ENCODE measurements around the gene CCBE1.

CCBE1 gene

GRCh38 chr18:59468821-59469220 is 228.4 kb downstream of the CCBE1 start:
- POLR2A ChIA-PET, result no interaction called here
- TF ChIP-seq, protein P1, sequence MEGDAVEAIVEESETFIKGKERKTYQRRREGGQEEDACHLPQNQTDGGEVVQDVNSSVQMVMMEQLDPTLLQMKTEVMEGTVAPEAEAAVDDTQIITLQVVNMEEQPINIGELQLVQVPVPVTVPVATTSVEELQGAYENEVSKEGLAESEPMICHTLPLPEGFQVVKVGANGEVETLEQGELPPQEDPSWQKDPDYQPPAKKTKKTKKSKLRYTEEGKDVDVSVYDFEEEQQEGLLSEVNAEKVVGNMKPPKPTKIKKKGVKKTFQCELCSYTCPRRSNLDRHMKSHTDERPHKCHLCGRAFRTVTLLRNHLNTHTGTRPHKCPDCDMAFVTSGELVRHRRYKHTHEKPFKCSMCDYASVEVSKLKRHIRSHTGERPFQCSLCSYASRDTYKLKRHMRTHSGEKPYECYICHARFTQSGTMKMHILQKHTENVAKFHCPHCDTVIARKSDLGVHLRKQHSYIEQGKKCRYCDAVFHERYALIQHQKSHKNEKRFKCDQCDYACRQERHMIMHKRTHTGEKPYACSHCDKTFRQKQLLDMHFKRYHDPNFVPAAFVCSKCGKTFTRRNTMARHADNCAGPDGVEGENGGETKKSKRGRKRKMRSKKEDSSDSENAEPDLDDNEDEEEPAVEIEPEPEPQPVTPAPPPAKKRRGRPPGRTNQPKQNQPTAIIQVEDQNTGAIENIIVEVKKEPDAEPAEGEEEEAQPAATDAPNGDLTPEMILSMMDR (IDR thresholded peaks at IDR 0.05; ENCODE audit: insufficient read depth, low read length, missing control alignments), result no peak

DNA sequence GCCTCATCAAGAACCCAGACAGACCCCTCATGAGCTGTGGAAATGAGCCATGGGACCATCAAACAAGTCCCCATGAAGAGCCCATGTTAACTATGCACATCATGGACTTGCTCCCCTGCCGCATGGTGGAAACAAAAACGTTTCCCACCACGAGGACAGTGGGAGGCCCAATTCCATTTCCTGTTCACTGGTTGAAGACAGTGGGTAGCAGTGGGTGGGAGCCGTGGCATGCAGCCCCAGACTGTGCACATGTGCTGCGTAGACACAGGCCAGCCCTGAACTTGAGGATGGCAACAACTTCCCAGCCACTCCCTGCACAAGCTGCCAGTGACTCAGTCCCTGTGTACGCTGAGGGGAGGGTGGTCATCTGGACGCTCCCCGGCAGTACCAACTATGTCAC is 229.7 kb downstream of the CCBE1 start:
- ChIA-PET POLR2A (no interaction called here), CTCF (interaction anchor here (2.5 kb wide), 1 partner anchor 8 kb away, joined by 13 read pairs; no protein-coding TSS in a partner anchor)
- TF ChIP-seq, protein P1 (IDR thresholded peaks at IDR 0.05; ENCODE audit: insufficient read depth, low read length, missing control alignments), result no peak
- DNase-seq (ENCODE audit: low read depth, low spot score), result no peak
- H3K4me3 ChIP-seq (ENCODE audit: low read depth, low read length), result no peak overlapping the region

More at GRCh38 chr18:59468821-59469220, 228.4 kb downstream of the CCBE1 start:
- CTCF ChIA-PET, result interaction anchor here (1.0 to 2.5 kb wide), 3 partner anchors 10 to 220 kb away, joined by 3 to 13 read pairs (median 4); no protein-coding TSS in a partner anchor
- H3K4me3 ChIP-seq (ENCODE audit: low read depth, low read length), result no peak overlapping the region
- DNase-seq (ENCODE audit: low read depth, low spot score), result no peak

GRCh38 chr18:59466980-59467379 is 230.2 kb downstream of the CCBE1 start:
- no peak for DNase-seq (ENCODE audit: low read depth, low spot score)
- TF ChIP-seq, protein P1 (IDR thresholded peaks at IDR 0.05; ENCODE audit: insufficient read depth, low read length, missing control alignments), result no peak
- POLR2A ChIA-PET, result no interaction called here
- H3K4me3 ChIP-seq (ENCODE audit: low read depth, low read length), result no peak overlapping the region
- CTCF ChIA-PET, result interaction anchor here (2.5 kb wide), 1 partner anchor 8 kb away, joined by 13 read pairs; no protein-coding TSS in a partner anchor

GRCh38 chr18:59464486-59464885 is 232.7 kb downstream of the CCBE1 start:
- TF ChIP-seq, protein P1 (IDR thresholded peaks at IDR 0.05; ENCODE audit: insufficient read depth, low read length, missing control alignments), result no peak
- ChIA-PET CTCF (interaction anchor here (1.2 to 2.5 kb wide), 2 partner anchors 129 to 359 kb away, joined by 3 to 12 read pairs; no protein-coding TSS in a partner anchor), POLR2A (no interaction called here)
- no peak for DNase-seq (ENCODE audit: low read depth, low spot score)
- no peak overlapping the region for H3K4me3 ChIP-seq (ENCODE audit: low read depth, low read length)

DNA sequence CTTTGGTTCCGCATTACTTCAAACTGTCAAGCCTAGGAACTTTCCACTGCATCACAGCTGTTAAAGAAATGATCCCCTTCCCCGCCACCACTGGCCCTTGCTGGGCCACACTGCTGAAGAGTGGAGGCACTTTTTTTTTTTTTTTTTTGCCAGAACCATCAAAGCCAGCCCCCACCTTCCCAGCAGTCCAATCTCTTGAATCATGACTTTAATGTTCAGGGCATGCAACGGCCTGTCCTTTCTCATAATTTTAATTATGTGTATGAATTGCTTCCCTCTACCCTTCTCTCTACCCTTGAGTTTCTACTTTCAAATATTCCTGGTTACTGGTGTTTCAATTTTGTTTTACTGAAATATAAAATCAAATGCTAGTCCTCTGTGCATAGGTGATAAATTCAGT is 236.1 kb downstream of the CCBE1 start:
- POLR2A ChIA-PET, result no interaction called here
- no peak overlapping the region for H3K4me3 ChIP-seq (ENCODE audit: low read depth, low read length)

DNA sequence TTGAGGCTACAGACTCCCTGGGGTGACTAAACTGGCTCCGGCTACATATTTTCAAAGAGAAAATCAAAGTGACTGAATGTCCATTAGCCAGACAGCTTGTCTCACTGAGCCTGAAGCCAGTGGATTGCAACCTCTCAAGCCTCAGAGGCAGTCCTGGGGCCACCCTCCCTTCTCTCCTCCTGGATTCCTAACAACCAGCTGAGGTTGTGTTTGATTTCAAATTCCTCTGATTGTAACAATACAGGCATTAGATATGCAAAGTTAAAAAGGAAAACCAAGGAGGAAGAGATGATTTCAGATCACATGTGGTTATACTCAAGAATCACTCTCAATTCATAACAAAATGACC is 237.2 kb downstream of the CCBE1 start:
- DNase-seq (ENCODE audit: low read depth, low spot score), result no peak
- POLR2A ChIA-PET, result interaction anchor here (1.8 kb wide), 1 partner anchor 364 kb away, joined by 5 read pairs; no protein-coding TSS in a partner anchor
- no peak overlapping the region for H3K4me3 ChIP-seq (ENCODE audit: low read depth, low read length)
- CTCF ChIA-PET, result interaction anchor here (0.6 to 7.5 kb wide), 53 partner anchors 8 to 401 kb away, joined by 3 to 258 read pairs (median 5); partner anchors contain the start of gene CCBE1
- TF ChIP-seq, protein P1 (IDR thresholded peaks at IDR 0.05; ENCODE audit: insufficient read depth, low read length, missing control alignments), result no peak

More for the DNA sequence above, 236.1 kb downstream of the CCBE1 start:
- TF ChIP-seq, protein P1 (IDR thresholded peaks at IDR 0.05; ENCODE audit: insufficient read depth, low read length, missing control alignments), result no peak
- DNase-seq (ENCODE audit: low read depth, low spot score), result no peak
- CTCF ChIA-PET, result interaction anchor here (0.7 to 7.5 kb wide), 13 partner anchors 11 to 361 kb away, joined by 3 to 258 read pairs (median 7); partner anchors contain the start of gene CCBE1

Data from AG04449 (cell line).